Thoracic aorta (tissue), 2 donors: ENCODE data around the gene PER2. TPM values are rescaled to one million over a fixed set of nuclear protein-coding genes. Genes with fewer than 3 reads are reported as not detected.
A peak's percentile ranks its signal among the peaks of the same experiment; 100 is the strongest.

Experiments
- ATAC-seq: fragments of 150-250 bp; one replicate; pipeline ENCODE4 v1.8.0; 2017; ENCODE audit warnings: low read depth; ENCODE audit not compliant: insufficient number of reproducible peaks, low FRiP score
- DNase-seq: peaks from one replicate; pipeline ENCODE4 v3.0.0-alpha.2; 2020; ENCODE audit warnings: low spot score
- H3K27ac ChIP-seq, 2 donors: fragments of 200-600 bp; sonication (generic); 1 replicate in 1 of 2; 2 replicates in 1 of 2; pipeline ENCODE4 v1.5.1; 2016; ENCODE audit warnings: mild to moderate bottlenecking in 2 of 2, moderate library complexity in 2 of 2
- H3K27me3 ChIP-seq: fragments of 200-600 bp; sonication (generic); replicated peaks from 2 replicates; pipeline ENCODE4 v1.6.0; 2016; ENCODE audit warnings: mild to moderate bottlenecking; ENCODE audit not compliant: insufficient read depth
- H3K36me3 ChIP-seq: fragments of 200-600 bp; sonication (generic); one replicate; pipeline ENCODE4 v1.5.1; 2016
- H3K4me1 ChIP-seq, 2 donors: fragments of 200-600 bp; sonication (generic); 1 replicate in 1 of 2; 2 replicates in 1 of 2; pipeline versions ENCODE4 v1.5.1 to v1.6.0; 2016; ENCODE audit warnings: low read depth in 2 of 2, mild to moderate bottlenecking in 1 of 2; ENCODE audit not compliant: control insufficient read depth in 1 of 2
- H3K4me3 ChIP-seq: fragments of 200-600 bp; sonication (generic); 2 replicates; pipeline ENCODE4 v1.5.1; 2016; ENCODE audit warnings: mild to moderate bottlenecking
- H3K9me3 ChIP-seq: fragments of 200-600 bp; sonication (generic); 2 replicates; pipeline ENCODE4 v1.5.1; 2016
- total RNA-seq, 2 donors: library from RNA; depleted of rRNA; stranded (reverse); fragments of >200 nt; gene quantifications; one replicate each; pipeline versions ENCODE4 v1.1.0 to v1.2.3, GENCODE V29; 2016
- TF ChIP-seq, protein P1 (sequence below): fragments of 200-600 bp; sonication (generic); IDR thresholded peaks from one replicate; pipeline ENCODE4 v1.5.1; 2019; ENCODE audit warnings: antibody characterized with exemption

Gene PER2
- total RNA-seq, 2 donors from 2014 or later: 14.2 to 26.2 TPM

DNA sequence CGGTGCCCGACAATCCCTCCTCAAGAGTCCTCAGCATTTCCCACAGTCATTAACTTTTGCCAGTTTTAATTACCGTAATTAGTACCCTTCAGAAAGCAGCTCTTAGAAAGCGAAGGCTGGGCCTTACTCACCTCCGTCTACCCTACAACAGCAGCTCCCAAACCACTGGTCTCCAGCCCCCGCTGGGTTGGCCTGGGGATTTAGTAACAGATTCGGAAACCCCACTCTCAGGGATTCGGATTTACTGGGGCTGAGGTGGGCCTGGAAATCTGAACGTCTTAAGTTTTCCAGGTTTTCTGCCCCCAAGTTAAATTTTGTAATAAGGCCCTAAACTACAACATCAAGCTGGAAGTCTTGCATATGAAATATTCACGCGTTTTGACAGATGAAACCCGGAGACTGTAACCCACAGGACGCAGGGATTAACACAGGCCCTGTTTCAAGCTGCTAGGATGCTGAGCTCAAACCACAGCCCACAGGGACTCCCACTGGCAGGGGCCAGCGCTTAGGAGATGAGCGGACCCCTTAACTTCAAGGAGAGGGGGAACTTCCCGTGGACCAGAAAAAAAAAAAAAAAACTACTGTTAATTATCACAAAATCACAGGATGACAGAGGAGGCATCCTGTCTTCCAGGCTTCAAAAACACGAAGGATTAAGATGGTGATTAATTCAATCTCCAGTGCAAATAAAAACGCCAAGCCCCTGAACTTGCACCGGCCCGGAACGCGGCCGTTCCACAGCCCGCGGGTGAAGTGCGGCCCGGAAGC is 85.9 kb downstream of the PER2 start:
- ATAC-seq (no peak), DNase-seq (no peak)
- Histone ChIP-seq H3K27ac (peak overlapping the region; percentile 87 to 92), H3K27me3 (no peaks in the 10 kb centered on the region), H3K9me3 (no peaks in the 10 kb centered on the region), H3K4me3 (peak overlapping the region; percentile 84), H3K36me3 (no peaks in the 10 kb centered on the region), H3K4me1 (peaks cover 26 to 47% of the 10 kb centered on the region in 2 donors)
- TF ChIP-seq, protein P1, sequence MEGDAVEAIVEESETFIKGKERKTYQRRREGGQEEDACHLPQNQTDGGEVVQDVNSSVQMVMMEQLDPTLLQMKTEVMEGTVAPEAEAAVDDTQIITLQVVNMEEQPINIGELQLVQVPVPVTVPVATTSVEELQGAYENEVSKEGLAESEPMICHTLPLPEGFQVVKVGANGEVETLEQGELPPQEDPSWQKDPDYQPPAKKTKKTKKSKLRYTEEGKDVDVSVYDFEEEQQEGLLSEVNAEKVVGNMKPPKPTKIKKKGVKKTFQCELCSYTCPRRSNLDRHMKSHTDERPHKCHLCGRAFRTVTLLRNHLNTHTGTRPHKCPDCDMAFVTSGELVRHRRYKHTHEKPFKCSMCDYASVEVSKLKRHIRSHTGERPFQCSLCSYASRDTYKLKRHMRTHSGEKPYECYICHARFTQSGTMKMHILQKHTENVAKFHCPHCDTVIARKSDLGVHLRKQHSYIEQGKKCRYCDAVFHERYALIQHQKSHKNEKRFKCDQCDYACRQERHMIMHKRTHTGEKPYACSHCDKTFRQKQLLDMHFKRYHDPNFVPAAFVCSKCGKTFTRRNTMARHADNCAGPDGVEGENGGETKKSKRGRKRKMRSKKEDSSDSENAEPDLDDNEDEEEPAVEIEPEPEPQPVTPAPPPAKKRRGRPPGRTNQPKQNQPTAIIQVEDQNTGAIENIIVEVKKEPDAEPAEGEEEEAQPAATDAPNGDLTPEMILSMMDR: no peak

Other genes starting within 250 kb of the PER2 start
- gene SCLY, start 227.6 kb downstream of the PER2 start, total RNA-seq: 10 to 100 TPM; 13.3 to 33.7 TPM
- under 1 TPM in 1 of 2 donors, not detected in 1; 0.35 TPM for gene ESPNL, start 188.3 kb downstream of the PER2 start, total RNA-seq
- gene KLHL30, start 149.9 kb downstream of the PER2 start, total RNA-seq: 10 to 100 TPM; 18.3 to 33.4 TPM
- 1 to 10 TPM; 1.3 to 1.5 TPM for gene ERFE, start 129.6 kb downstream of the PER2 start, total RNA-seq
- 10 to 100 TPM; 28.6 to 58.0 TPM for gene ILKAP, start 84.9 kb downstream of the PER2 start, total RNA-seq
- gene HES6, start 48.6 kb downstream of the PER2 start, total RNA-seq: 10 to 100 TPM in 1 of 2 donors, 1 to 10 TPM in 1; 2.5 to 12.3 TPM
- gene TRAF3IP1, start 31.9 kb upstream of the PER2 start, total RNA-seq: 10 to 100 TPM; 19.4 to 23.7 TPM
- gene ASB1, start 138.3 kb upstream of the PER2 start, total RNA-seq: 10 to 100 TPM; 30.3 to 48.7 TPM